ENCODE measurements around the gene LTBP3.

The LTBP3 gene

DNA sequence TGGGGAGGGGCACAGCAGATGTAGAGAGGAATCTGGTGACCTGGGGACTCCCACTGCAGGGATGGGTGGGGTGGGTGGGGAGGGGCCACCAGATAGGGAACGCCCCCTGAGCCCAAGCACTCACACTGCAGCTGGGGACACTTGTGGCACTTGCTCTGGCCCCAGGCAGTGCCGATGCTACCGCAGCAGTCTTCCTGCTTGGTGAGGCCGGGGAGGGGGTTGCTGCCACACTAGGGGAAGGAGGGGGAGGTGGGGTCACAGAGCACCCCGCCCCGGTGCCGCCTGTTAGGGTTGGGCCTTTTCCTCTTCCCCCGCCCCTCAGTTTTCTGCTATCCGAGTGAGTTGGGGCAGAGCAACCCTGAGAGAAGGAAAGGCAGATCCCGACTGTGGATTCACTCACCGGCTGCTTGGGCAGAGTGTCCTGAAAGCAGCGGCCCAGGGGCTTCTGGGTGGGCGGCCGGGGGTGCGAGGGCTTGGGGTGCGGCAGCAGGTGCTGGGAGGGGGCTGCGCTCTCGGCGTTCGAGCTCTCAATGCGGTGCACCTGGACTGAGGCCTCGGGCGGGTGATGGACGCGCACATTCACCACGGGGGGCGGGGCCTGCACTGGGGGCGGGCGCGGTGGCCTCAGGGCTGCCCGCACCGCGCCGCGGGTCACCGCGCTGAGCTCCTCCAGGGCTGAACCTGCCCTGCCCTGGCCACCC lies 4.7 kb downstream of the LTBP3 start:
- no peak for DNase-seq (ENCODE audit: low read depth)

DNA sequence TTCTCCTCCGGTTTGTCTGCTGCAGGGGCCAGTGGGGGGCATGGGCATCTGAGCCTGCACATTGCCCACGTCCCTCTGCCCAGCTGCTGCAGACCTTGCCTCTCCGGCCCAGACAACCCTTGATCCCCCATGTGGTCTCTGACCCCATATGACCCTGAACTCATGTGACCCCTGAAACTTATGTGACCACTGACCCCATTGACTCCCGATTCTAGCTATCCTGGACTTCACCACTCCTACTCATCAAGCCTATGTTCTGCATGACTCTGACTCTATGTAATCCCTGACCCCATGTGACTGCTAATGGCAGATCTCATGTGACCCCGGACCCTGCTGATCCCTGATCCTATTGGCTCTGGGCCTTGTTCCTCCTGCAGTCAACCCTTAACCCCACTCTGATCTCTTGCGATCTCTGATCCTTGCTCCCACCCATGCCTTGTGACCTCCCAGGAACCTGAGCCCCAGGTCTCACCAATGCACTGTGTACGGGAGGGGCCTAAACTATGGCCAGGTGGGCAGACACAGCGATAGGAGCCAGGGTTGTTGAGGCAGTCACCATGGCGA lies 5.7 kb downstream of the LTBP3 start:
- DNase-seq (ENCODE audit: low read depth), result no peak

DNA sequence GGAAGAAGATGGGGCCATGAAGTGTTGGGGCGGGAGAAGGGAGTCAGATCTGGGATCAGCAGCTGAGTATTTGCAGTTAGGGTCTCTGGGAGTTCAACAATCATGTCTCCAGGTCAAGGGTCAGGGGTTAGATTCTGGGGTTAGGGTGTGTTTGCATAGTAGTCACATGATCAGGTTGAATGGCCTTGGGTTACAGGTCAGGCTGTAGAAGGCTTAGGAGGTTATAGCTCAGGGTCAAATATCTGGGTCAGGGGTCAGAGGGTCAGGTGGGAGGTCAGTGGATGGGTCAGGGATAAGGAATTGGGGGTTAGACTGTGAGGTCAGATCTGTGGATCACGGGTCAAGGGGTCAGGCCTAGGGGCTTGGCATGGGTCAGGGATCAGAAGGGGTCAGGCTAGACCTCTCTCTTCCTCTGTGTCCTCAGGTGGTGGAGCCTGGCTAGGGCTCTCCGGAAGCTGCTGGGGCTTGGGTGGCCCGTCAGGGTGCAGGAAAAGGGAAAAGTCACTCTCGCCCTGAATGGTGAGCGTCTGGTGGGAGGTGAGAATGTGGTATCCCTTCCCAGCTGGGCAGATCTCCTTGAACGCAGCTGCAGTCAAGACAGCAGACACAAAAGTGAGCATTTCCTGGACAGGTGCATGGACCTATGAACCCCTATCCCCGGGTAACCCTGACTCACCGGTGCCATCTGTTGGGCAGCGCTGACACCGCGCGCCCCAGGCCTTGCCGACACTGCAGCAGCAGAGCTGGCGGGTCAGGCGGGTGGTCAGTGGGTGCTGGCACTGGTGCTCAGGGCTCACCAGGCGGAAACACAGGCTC lies 6.4 kb downstream of the LTBP3 start:
- no peak for DNase-seq (ENCODE audit: low read depth)

DNA sequence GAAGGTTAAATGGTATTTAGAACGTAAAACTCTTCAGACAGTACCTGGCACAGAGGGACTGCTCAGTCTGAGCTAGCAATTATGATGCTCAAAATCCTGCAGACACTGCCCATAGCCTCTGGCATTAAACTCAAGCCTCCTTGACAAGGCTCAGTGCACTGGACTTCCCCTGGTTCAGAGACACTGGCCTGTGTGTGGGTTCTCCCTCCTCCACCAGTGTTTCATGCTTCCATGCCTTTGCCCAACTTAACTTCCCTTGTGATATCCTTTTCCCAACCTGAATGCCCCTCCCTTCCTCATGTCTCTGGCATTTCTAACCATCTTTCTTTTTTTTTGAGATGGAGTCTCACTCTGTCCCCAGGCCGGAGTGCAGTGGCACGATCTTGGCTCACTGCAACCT lies 9.1 kb downstream of the LTBP3 start:
- no peak for DNase-seq (ENCODE audit: low read depth)

DNA sequence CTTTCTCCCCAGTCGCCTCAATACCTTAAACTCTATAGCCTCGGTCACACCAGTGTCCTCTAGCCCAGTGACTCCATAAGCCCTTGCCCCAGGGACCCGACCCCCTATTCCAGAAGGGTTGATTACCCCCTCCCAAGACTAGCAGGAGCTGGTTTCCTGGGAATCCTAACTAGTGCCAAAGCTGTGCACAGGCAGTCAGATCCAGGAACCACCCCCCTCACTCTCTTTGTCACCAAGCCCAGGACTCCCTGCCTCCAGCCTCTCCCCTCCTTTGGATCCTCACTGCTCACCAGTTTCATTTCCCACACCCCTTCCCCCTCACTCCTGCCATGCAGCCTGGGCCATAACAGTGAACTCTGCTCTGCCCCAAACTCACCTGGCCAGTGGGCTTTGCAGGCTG lies 9.8 kb downstream of the LTBP3 start:
- no peak for DNase-seq (ENCODE audit: low read depth)

DNA sequence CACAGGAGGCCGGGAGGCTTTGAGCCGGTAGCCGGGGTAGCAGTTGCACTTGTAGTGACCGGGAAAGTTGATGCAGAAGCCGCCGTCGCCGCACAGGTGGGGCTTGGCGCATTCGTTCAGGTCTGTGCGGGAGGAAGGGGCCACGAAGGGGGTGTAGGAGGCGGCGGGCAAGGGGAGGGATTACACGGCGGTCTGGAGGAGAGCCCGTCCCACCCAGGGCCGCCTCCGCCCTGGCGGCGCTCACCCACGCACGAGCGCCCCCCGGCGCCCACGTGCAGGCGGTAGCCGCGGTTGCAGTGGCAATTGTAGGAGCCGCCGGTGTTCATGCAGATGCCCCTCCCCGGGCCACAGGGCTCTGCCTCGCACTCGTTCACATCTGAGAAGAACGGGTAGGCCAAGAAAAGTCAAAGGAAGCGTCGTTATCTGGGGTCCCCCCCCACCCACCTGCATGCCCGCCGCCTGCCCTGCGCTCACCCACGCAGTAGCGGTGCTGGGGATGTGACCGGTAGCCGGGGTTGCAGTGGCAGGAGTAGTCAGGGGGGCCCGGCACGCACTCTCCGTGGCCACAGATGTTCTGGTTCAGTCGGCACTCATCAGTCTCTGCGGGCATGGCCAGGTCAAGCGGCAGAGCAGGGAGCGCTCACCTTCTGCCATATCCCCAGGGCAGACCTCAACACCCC lies 10.6 kb downstream of the LTBP3 start:
- DNase-seq (ENCODE audit: low read depth), result no peak

DNA sequence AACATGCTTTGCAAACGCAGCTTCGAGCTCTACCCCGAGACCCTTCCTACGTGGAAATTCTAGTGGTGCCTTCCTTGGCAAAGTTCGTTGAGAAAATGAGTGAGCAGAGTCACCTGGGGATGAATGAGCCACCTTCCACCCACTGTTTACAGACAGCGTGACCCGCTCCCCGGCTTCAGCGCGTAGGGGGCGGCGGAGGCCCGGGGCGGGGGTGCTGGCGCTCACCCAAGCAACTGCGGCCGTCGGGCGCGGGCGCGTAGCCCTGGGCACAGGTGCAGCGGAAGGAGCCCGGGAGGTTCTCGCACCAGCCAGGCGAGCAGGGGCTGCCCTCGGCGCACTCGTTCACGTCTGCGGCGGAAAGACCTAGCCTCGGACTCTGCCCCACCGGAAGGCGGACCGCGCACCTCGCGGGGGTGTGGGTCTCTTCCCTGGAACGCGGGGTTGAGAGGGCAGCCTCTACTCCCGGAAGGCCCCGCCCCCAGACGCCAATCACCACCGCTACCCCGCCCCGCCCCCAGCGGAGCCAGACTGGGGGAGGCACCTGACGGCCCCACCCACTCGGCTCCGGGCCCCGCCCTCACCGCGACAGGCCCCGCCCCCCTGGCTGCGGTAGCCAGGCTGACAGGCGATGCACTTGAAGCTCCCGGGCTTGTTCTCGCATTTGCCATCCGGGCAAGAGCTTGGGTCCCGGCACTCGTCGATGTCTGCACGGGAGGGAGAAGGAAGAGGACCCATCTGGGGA lies 11.8 kb downstream of the LTBP3 start:
- no peak for DNase-seq (ENCODE audit: low read depth)

DNA sequence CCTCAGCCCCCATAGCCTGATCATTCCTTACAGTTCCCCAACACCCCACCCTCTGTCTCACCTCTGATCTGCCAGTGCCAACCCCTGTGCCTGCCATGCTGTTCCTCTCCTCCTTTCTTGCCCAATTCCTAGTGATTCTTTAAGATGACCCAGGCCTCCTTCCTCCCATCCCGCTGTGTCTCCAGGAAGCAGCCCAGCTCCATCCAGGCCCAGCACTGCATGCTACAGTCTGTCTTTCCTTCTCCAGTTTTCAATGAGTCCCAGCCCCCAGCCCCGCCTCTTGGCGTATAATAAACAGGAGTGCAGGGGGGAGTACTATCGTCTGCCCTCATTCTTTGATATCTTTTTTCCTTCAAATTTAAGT lies 12.3 kb downstream of the LTBP3 start:
- DNase-seq (ENCODE audit: low read depth), result no peak

DNA sequence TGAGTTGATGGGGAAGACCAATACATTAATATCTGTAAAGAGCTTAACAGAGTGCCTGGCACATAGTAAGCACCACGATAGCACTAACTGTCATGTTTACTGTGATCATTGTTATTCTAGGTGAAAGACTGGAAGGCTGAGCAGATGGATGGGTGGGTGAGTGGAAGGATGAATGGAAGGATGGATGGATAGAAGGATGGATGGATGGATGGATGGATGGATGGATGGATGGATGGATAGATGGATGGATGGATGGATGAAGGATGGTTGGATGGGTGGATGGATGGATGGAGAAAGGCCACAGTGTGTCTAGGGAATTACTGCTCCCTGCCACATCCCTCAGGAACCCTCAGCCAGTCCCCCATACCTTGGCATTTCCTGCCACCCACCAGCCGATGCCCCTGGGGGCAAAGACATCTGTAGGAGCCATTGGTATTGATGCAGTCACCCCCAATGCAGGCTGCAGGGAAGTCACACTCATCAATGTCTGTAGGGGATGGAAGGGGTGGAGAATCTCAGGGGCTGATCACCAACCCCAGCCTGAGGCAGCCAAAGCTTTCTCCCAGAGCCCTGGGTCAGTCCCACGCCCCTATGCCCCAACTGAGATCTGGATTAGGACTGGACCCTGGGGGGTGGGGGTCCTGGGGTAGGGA lies 15.3 kb downstream of the LTBP3 start:
- no peak for DNase-seq (ENCODE audit: low read depth)

DNA sequence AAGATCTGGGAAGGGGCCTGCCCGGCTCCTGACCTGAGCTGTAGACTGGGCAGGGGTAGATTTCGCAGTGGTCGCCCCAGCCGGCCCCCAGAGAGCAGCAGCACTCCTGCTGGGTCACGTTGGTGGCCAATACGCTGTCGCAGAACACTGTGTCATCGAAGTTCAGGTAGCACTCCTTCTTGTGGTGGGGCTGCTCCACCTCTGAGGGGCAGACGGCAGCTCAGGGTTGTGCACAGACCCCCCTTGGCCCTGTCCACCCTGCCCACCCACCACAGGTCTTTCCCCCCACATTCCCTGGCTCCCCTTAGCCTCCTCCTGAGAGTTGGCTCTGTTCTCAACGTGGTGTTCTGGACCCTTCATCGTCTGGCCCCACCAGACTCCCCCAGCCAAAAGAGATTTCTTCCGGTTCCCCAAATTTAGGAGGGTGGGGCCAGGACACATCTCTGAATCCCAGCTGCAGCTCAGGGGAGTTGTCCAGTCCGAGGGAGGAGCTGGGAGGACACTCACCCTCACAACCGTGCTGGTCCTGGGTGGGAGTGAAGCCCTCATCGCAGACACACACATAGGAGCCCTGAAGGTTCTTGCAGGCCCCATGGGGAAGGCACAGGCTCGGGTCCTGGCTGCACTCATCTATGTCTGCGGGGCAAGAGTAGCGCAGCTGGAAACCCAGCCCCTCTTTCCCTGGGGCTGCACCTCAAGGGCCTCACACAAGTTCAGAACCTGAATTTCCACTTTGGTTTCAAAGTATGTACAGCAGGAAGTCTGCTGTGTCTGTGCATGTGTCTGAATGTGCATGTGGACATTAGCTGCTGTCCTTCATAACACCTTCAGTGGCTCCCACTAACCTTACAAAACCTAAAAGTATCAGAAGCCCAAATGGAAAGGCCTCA lies 16.8 kb downstream of the LTBP3 start:
- no peak for DNase-seq (ENCODE audit: low read depth)

DNA sequence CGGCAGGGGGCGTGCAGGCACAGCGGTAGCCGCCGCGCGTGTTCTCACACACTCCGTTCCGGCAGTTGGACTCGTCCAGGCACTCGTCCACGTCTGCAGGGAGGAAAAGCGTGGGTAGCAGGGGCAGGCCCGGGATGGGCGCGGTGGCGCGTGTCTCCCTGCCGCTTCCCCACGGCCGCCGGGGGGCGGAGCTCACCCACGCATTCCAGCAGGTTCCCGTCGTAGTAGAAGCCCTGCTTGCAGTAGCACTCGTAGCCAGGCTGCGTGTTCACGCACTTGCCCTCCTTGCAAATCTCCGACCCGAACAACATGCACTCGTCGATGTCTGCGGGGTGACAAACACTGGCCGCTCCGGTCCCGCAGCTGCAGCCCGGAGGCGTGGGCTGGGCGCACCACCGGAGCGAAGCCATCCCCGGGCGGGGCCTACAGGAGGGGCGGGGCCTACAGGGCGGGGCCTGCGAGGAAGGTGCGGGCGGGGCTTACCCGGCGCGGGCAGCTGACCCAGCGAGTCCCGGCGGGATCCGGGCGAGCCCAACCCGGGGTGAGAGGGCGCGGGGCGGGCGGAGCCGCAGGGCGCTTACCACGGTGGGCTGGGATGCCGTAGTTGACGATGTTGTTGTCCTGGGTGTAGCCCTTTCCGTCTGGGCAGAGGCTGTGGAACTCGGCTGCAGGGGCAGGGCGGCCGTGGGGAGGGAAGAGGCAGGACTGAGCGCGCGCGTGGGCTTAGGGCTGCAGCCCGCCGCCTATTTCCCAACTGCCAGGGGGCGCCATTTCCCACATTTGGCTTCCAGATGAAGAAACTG lies 17.7 kb downstream of the LTBP3 start:
- DNase-seq (ENCODE audit: low read depth), result no peak

DNA sequence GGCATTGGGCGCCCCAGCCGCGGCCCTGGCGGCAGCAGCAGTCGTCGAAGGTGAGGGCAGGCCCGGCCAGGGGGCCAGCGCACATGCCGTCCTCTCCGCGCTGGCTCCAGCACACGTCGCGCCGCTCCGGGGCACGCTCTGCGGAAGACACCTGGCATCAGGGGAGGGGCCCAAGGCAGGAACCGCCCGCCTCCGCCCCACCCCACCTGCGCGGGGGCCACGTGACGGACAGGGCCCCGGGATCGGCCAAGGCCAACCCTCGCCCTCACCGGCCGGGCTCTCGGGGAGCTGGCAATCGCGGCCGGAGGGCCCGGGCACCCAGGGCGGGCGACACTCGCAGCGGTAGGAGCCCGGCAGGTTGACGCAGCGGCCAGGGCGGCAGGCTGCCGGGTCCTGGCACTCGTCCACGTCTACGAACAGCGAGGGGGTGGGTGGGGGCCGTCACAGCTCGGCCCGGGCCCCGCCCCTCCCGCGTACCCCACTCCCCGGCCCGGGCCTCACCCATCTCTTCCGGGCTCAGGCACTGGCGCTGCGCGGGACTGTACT lies 18.3 kb downstream of the LTBP3 start:
- DNase-seq (ENCODE audit: low read depth), result no peak

DNA sequence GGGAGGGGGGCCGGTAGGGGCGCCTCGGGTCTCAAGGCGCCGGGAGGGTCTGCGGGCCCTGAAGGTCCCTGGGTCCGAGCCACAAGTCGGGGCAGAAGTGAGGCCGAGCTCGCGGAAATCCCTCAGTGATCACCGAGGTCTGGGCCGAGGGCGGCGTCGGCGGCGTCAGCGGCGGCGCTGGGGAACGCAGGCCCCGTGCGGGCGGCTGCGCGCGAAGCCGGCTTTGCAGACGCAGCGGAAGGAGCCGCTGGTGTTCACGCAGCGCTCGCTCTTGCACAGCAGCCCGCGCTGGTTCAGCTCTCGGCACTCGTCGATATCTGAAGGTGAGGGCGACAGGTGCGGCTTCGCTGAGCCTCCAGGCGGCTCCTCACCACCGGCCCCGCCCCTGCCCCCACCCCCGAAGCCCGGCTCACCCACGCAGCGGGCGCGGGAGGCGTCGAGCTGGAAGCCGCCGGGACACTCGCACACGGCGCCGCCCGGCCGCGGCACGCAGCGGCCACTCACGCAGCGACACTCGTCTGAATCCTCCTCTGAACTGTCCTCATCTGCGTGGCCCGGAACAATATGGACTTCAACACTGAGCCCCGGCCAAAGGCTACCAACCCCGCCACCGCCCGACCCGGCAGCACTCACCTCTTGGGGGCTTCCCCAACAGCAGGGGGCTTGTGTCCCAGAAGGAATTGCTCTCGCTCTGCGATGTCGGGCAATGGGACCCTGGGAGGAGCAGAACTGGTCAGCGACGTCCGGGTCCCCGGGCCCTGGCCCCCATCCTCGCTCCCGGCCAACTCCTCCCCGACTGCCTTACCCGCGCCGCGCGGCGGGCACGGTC lies 19.0 kb downstream of the LTBP3 start:
- DNase-seq (ENCODE audit: low read depth), result no peak

DNA sequence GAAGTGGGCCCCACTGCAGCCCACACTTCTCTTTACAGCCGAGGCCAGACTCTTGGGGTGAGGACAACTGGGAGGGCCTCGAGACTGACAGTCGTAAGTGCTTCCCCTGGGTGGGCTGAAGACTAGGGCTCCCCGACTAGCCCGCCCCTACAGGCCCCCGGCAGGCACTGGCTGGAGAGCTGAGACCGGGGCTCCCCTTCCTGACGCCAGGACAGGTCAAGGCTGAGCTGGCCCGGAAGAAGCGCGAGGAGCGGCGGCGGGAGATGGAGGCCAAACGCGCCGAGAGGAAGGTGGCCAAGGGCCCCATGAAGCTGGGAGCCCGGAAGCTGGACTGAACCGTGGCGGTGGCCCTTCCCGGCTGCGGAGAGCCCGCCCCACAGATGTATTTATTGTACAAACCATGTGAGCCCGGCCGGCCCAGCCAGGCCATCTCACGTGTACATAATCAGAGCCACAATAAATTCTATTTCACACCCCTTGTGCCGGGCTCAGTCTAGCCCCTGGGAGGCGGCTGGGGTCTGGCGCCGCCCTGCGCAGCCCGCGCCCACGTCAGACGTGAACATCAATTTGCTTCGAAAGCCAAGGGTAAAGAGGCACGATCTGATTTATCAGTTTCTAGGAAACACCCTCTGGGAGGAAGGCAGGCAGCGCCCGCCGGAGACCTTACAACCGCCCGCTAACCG lies 19.8 kb downstream of the LTBP3 start:
- DNase-seq (ENCODE audit: low read depth), result no peak

DNA sequence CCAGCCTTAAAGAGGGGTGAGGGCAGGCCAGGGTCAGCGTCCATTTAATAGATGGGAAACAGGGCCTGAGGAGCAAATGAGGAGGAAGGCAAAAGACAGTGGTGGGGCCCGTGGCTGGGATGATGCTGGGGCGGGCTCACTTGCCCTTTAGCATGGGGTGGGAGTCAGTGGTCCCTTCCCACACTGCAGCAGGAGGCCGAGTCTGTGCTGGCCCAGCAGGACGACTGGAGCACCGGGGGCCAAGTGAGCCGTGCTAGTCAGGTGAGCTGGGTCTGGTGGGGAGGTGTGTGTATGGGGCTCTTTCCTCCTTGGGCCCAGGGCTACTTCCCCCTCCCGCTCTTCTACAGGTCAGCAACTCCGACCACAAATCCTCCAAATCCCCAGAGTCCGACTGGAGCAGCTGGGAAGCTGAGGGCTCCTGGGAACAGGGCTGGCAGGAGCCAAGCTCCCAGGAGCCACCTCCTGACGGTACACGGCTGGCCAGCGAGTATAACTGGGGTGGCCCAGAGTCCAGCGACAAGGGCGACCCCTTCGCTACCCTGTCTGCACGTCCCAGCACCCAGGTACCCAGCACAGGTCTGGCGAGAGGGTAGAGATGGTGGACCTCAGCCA lies 20.4 kb downstream of the LTBP3 start:
- DNase-seq (ENCODE audit: low read depth), result no peak

DNA sequence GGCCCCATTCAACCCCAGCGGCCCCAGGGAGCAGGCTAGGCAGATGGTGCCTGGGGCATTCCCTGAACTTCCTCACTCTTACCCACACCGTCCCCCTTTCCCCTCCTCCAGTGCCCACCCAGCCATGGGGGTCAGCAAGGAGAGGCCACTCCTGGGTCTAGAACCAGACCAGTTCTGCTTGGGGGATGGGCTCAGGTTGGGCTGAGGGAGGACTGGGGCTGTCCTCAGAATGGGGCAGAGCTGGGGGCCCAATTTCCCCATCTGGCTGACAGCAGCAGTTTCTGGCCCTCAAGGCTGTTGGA lies 20.9 kb downstream of the LTBP3 start:
- DNase-seq (ENCODE audit: low read depth), result no peak

DNA sequence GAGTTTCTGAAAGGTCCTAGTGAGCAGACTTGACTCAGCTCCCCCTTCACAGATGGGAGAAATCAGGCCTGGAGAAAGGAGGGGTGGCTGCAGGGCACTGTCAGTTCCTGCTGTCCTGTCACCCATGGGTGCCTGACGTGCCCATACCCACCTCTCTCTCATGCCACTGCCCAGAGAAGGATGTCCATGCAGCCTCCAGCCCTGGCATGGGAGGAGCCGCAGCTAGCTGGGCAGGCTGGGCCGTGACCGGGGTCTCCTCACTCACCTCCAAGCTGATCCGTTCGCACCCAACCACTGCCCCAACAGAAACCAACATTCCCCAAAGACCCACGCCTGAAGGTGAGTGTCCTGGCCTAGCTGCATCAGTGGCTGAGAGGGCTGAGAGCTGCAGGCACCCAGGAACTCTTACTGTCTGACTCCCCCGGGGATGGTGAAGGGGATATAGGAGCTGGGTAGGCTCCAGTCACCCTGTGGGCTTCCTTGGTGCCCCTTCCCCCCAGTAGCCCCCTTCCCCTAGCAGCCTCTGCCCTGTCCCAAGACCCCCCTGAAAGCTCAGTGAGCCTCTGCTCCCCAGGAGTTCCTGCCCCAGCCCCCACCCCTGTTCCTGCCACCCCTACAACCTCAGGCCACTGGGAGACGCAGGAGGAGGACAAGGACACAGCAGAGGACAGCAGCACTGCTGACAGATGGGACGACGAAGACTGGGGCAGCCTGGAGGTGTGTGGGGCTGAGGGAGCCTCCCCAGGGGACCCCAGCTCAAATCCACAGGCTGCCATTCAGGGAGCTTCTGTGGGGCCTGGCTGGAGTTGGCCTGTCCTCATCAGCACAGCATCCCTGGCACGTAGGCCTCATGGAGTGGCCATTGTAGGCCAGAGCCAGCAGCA lies 21.5 kb downstream of the LTBP3 start:
- DNase-seq (ENCODE audit: low read depth), result no peak
